HG02981 (cell line): ENCODE measurements around the gene ZNF512B.
"Not testable (repeated sequence)": the region's sequence is repeated elsewhere in the genome, so short reads cannot be mapped to it uniquely, and the experiment has no call there.

Experiments
- ATAC-seq: cut with Tn5 transposase; IDR thresholded peaks from one replicate; pipeline ENCODE4 v1.9.1; 2021; ENCODE audit warnings: mild to moderate bottlenecking, moderate library complexity; ENCODE audit not compliant: unreplicated experiment

The ZNF512B gene

GRCh38 chr20:63963784-63964301 lies 5.9 kb downstream of the ZNF512B start:
- ATAC-seq: no peak

- ATAC-seq: no peak
Observed at GRCh38 chr20:63963348-63963741, 6.4 kb downstream of the ZNF512B start.

GRCh38 chr20:63962426-63963347 lies 7.0 kb downstream of the ZNF512B start:
- ATAC-seq: no peak

GRCh38 chr20:63961664-63962425 lies 7.9 kb downstream of the ZNF512B start:
- no peak for ATAC-seq

- not testable (repeated sequence) for ATAC-seq
Observed at GRCh38 chr20:63960654-63961621, 8.8 kb downstream of the ZNF512B start.

GRCh38 chr20:63959699-63960075 lies 10.0 kb downstream of the ZNF512B start:
- ATAC-seq: no peak

- no peak for ATAC-seq
Observed at GRCh38 chr20:63958964-63959698, 10.6 kb downstream of the ZNF512B start.

- ATAC-seq: no peak
Observed at GRCh38 chr20:63958471-63958870, 11.3 kb downstream of the ZNF512B start.

- ATAC-seq: no peak
Observed at GRCh38 chr20:63957690-63958441, 11.9 kb downstream of the ZNF512B start.

- ATAC-seq: no peak
Observed at GRCh38 chr20:63957004-63957689, 12.6 kb downstream of the ZNF512B start.

GRCh38 chr20:63956664-63957003 lies 13.1 kb downstream of the ZNF512B start:
- no peak for ATAC-seq

GRCh38 chr20:63955827-63956663 lies 13.7 kb downstream of the ZNF512B start, which contains the start of gene UCKL1:
UCKL1 (minus strand) TSS chr20:63956416; CDS start chr20:63956372, 44 bp downstream.
- peak; percentile 64 for ATAC-seq

GRCh38 chr20:63955281-63955826 lies 14.4 kb downstream of the ZNF512B start:
- ATAC-seq: no peak

- no peak for ATAC-seq
Observed at GRCh38 chr20:63953764-63954429, 15.8 kb downstream of the ZNF512B start.

GRCh38 chr20:63952769-63953168 lies 17.0 kb downstream of the ZNF512B start:
- no peak for ATAC-seq

- no peak for ATAC-seq
Observed at GRCh38 chr20:63952210-63952535, 17.6 kb downstream of the ZNF512B start.
